Subcutaneous abdominal adipose tissue (tissue), 5 donors: ENCODE data around the gene GTF2I.
"Not testable (repeated sequence)": the region's sequence is repeated elsewhere in the genome, so short reads cannot be mapped to it uniquely, and the experiment has no call there.

ENCODE experiments used
- H3K27ac ChIP-seq: one replicate; pipeline ENCODE4 v1.7.0; 2013; ENCODE audit warnings: low read depth, mild to moderate bottlenecking, inconsistent platforms, low read length, moderate library complexity
- H3K27me3 ChIP-seq, 5 donors: one replicate each; pipeline ENCODE4 v1.7.0; 2013; ENCODE audit warnings: low read length in 5 of 5, inconsistent platforms in 1 of 5; ENCODE audit not compliant: control insufficient read depth in 5 of 5, insufficient read depth in 4 of 5
- H3K36me3 ChIP-seq, 5 donors: one replicate each; pipeline ENCODE4 v1.7.0; 2013; ENCODE audit warnings: low read length in 5 of 5; ENCODE audit not compliant: control insufficient read depth in 5 of 5, insufficient read depth in 5 of 5
- H3K4me1 ChIP-seq, 5 donors: one replicate each; pipeline ENCODE4 v1.7.0; 2013; ENCODE audit warnings: low read length in 5 of 5, mild to moderate bottlenecking in 3 of 5, moderate library complexity in 1 of 5; ENCODE audit not compliant: control insufficient read depth in 5 of 5, insufficient read depth in 5 of 5
- H3K4me3 ChIP-seq, 5 donors: one replicate each; pipeline ENCODE4 v1.7.0; 2013; ENCODE audit warnings: low read length in 5 of 5, low read depth in 1 of 5
- H3K9ac ChIP-seq, 5 donors: one replicate each; pipeline ENCODE4 v1.7.0; 2013; ENCODE audit warnings: low read length in 5 of 5, mild to moderate bottlenecking in 4 of 5, moderate library complexity in 3 of 5
- H3K9me3 ChIP-seq, 5 donors: one replicate each; pipeline ENCODE4 v1.7.0; 2013; ENCODE audit warnings: low read length in 5 of 5; ENCODE audit not compliant: control insufficient read depth in 5 of 5
- donor health status: healthy.
- donor health status: healthy.
- donor health status: healthy.
- donor health status: healthy.
- donor health status: healthy.

GTF2I gene

DNA sequence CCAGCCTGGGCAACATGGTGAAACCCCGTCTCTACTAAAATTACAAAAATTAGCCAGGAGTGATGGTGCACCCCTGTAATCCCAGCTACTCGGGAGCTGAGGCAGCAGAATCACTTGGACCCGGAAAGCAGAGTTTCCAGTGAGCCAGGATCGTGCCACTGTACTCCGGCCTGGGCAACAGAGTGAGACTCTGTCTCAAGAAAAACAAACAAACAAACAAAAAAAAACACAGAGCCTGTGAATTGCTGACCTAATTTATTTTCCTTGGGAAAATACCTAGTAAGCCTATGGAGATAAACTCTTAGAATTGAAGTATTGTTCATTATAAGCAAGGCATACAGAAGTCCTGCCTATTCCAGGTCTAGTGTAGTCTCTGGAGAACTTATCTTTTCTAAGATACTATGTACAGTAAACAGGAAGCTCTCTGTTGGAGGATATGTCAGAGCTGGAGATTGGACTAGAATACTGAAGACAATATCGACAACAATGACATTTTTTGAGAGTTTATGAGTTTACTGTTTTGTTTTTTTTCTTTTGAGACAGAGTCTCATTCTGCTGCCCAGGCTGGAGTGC lies 14.9 kb downstream of the GTF2I start:
- H3K9me3 ChIP-seq = no peaks in the 10 kb centered on the region
- peak overlapping the region; percentile 76 for H3K27ac ChIP-seq
- peak overlapping the region in 1 of 5 donors; percentile 62 for H3K9ac ChIP-seq
- peaks cover 0 to 6% (median 4%) of the 10 kb centered on the region in 5 donors for H3K36me3 ChIP-seq
- H3K4me1 ChIP-seq = peaks cover 0 to 15% (median 13%) of the 10 kb centered on the region in 5 donors
- H3K27me3 ChIP-seq = no peaks in the 10 kb centered on the region
- H3K4me3 ChIP-seq = no peak overlapping the region

DNA sequence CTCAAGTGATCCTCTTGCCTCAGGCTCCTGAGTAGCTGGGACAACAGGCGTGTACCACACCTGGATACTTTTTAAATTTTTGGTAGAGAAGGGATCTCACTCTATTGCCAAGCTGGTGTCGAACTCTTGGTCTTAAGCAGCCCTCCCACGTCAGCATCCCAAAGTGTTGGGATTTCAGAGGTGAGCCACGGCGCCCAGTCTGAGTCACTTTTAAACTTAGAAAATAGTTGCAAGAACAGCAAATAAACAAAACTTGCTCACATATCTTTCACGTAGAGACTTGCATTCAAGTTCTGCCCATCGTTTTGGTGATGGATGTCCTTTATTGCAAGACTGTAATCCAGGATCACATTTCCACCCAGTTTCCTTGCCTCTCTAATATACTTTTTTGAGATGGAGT lies 16.6 kb downstream of the GTF2I start:
- H3K9me3 ChIP-seq = no peaks in the 10 kb centered on the region
- H3K36me3 ChIP-seq = peaks cover 2 to 7% (median 5%) of the 10 kb centered on the region in 5 donors
- H3K4me1 ChIP-seq = peaks cover 0 to 15% (median 13%) of the 10 kb centered on the region in 5 donors
- H3K27ac ChIP-seq = no peak overlapping the region
- no peaks in the 10 kb centered on the region for H3K27me3 ChIP-seq
- H3K9ac ChIP-seq = no peak overlapping the region
- H3K4me3 ChIP-seq = no peak overlapping the region

DNA sequence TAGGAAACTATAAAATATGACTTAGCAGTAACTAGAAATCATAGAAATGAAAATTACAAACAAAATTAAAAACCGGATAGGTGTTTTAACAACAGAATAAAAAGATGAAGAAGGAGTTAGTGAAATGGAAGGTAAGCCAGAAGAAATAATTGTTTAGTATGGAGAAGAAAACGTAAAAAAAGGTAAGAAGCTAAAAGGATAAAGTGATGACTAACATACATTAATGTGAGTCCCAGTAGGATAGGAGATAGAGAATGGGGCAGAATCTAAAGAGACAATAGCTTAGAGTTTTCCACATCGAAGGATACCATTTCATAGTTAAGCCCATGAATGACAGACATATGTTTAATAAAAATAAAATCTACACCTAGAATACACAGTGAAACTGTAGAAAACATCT lies 25.3 kb downstream of the GTF2I start:
- no peak overlapping the region for H3K4me3 ChIP-seq
- H3K9ac ChIP-seq = no peak overlapping the region
- no peak overlapping the region for H3K27ac ChIP-seq
- peaks cover 0 to 3% (median 2%) of the 10 kb centered on the region in 5 donors for H3K36me3 ChIP-seq
- H3K4me1 ChIP-seq = peaks cover 0 to 8% (median 8%) of the 10 kb centered on the region in 5 donors
- no peaks in the 10 kb centered on the region for H3K9me3 ChIP-seq
- no peaks in the 10 kb centered on the region for H3K27me3 ChIP-seq

DNA sequence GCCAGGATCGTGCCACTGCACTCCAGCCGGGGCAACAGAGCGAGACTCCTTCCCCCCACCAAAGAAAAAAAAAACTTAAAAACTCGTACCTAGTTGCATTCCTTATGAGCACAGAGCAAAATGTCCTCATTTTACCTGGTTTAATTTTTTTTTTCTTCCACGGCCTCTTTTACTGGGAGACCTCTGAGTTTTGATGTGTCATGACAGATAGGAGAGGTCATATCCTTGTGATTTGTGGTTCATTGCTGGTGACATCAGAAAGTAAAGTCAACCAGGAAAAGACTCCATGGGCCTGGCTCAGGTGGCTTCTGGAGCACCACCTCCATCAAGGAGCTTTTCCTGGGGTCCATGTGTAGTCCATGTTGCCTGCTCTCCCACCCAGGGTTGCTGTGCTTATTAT lies 26.3 kb downstream of the GTF2I start:
- H3K27me3 ChIP-seq = no peaks in the 10 kb centered on the region
- no peak overlapping the region for H3K9ac ChIP-seq
- H3K36me3 ChIP-seq = peaks cover 0 to 3% (median 0%) of the 10 kb centered on the region in 5 donors
- peaks cover 0 to 8% (median 8%) of the 10 kb centered on the region in 5 donors for H3K4me1 ChIP-seq
- no peaks in the 10 kb centered on the region for H3K9me3 ChIP-seq
- peak overlapping the region; percentile 37 for H3K27ac ChIP-seq
- no peak overlapping the region for H3K4me3 ChIP-seq

DNA sequence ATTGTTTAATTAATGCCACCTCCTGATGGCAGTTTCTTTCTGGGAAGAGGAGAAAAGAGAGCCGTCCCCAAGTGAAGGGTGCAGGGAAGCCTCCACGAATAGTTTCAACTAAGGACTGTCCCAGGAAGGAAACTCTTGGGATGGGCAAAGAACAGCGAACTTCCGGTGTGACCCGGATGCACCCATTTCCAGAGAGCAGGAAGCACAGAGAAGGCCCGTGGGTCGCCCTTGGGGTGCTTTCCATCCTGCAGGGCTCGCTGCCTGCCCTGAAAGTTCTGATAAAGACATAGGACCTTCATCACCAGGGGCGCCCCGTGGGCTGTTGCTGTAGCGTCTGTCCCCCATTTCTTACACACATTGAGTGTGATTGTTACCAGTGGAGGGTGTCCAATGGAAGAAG lies 27.0 kb downstream of the GTF2I start:
- H3K9me3 ChIP-seq = no peaks in the 10 kb centered on the region
- H3K36me3 ChIP-seq = peaks cover 0 to 6% (median 1%) of the 10 kb centered on the region in 5 donors
- H3K4me1 ChIP-seq = peaks cover 0 to 8% (median 8%) of the 10 kb centered on the region in 5 donors
- peak overlapping the region; percentile 37 for H3K27ac ChIP-seq
- H3K4me3 ChIP-seq = no peak overlapping the region
- no peaks in the 10 kb centered on the region for H3K27me3 ChIP-seq
- H3K9ac ChIP-seq = no peak overlapping the region

DNA sequence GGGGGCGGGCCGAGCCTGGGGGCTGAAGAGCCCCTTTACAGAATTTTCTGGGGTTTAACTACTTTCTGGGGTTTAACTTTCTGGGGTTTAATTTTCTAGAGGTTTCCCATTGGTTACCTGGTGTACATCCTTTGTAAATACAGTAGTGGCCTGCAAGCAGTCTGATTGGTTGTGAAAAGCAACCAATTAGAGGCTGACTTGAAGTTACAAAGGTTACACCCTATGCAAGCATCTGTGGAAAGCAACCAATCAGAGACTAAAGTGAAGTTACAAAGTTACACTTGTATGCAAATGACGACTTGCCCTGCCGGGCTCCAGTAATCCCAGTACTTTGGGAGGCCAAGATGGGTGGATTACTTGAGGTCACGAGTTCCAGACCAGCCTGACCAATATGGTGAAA lies 27.4 kb downstream of the GTF2I start:
- Histone ChIP-seq H3K9ac (no peak overlapping the region), H3K36me3 (peaks cover 0 to 10% (median 5%) of the 10 kb centered on the region in 5 donors), H3K4me3 (no peak overlapping the region), H3K4me1 (peaks cover 0 to 8% (median 8%) of the 10 kb centered on the region in 5 donors), H3K27me3 (no peaks in the 10 kb centered on the region), H3K9me3 (no peaks in the 10 kb centered on the region), H3K27ac (peak overlapping the region; percentile 37)

DNA sequence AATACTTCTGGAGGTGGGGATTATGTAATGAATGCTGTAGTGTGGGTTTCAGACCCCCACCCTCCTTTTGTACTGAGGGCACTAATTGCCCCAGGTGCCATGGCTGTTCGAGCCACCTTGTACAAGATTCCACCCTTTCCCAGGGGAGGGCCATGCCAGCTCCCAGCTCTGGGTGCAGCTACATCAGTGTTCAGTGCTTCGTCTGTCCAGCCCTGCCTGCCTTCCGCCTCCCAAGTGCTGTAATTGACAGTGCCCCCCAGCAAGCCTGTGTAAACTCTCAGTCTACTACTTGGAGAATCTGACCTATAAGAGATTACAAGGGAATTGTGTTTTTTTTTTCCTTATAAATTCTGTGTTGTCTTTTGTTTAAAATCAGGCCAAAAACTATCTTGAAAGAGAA lies 33.0 kb downstream of the GTF2I start:
- Histone ChIP-seq H3K36me3 (peaks cover 12 to 64% (median 41%) of the 10 kb centered on the region in 5 donors), H3K4me3 (no peak overlapping the region), H3K27me3 (no peaks in the 10 kb centered on the region), H3K4me1 (no peaks in the 10 kb centered on the region), H3K9ac (no peak overlapping the region), H3K27ac (no peak overlapping the region), H3K9me3 (peaks cover 0 to 2% (median 0%) of the 10 kb centered on the region in 5 donors)

DNA sequence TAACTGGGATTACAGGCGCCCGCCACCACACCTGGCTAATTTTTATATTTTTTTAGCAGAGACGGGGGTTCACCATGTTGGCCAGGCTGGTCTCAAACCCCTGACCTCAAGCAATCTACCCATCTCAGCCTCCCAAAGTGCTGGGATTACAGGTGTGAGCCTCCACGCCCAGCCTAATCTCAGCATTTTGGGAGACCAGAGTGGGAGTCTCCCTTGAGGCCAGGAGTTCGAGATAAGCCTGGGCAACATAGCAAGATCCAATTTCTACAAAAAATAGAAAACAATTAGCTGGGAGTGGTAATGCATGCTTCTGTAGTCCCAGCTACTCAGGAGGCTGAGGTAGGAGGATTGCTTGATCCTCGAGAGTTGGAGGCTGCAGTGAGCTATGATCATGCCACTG lies 46.9 kb downstream of the GTF2I start:
- H3K36me3 ChIP-seq = peaks cover 38 to 89% (median 76%) of the 10 kb centered on the region in 5 donors

DNA sequence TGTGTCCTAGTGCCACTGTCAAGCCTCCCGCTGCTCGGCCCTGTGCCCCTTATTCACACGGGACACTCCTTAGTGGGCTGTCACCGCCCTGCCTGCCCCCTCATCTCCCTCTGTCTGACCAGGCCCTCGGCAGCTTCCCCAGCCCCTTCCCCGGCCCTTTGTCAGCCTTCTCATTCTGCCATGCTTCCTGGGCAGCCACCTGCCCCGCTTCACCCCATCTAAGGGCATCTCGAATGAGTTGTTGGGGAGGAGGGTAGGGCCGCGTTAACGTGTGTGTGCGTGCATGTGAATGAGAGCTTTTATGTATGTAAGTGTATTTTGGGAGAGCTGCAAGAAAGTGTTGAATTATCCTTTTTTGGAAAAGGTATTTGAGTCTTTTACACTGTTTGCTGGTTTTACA lies 49.7 kb downstream of the GTF2I start:
- no peaks in the 10 kb centered on the region for H3K9me3 ChIP-seq
- H3K4me3 ChIP-seq = no peak overlapping the region
- no peak overlapping the region for H3K27ac ChIP-seq
- no peak overlapping the region for H3K9ac ChIP-seq
- no peaks in the 10 kb centered on the region for H3K27me3 ChIP-seq
- peaks cover 38 to 89% (median 72%) of the 10 kb centered on the region in 5 donors for H3K36me3 ChIP-seq
- no peaks in the 10 kb centered on the region for H3K4me1 ChIP-seq

More for the DNA sequence above, 46.9 kb downstream of the GTF2I start:
- not testable (repeated sequence) for H3K9ac ChIP-seq, H3K4me1 ChIP-seq, H3K4me3 ChIP-seq, H3K9me3 ChIP-seq, H3K27me3 ChIP-seq, H3K27ac ChIP-seq

DNA sequence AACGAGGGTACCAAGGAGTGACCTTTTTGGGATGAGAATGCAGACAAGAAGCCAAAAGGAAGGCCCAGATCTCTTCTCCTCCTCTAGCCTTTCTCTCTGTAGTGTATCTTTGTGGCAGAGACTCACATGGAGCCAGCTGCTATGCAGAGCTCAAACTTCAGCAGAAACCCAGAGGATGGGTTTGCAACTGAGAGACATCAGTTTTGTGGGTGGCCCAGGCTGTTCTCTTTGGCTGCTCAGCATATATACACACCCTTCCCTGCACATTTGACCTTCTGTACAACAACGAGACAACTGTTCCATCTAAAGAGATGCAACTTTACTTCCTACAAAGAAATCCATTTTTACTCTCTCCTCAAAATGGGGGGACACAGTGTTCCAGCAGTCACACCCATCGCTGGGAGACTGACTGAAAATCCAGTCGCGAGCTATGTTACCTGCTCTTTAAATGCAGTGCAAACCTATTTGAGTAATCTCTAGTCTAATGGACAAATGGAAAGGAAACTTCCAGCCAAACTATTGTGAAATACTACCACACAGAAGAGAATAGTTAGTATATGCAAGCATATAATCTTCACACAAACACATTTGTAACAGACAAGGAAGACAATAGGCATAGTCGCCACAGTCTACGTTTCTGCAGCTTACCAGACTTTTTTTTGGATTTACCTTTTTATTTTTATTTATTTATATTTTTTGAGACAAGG lies 51.2 kb downstream of the GTF2I start:
- H3K36me3 ChIP-seq = peaks cover 43 to 90% (median 67%) of the 10 kb centered on the region in 5 donors
- no peaks in the 10 kb centered on the region for H3K27me3 ChIP-seq
- H3K4me1 ChIP-seq = no peaks in the 10 kb centered on the region
- H3K4me3 ChIP-seq = no peak overlapping the region
- peaks cover 0 to 7% (median 3%) of the 10 kb centered on the region in 5 donors for H3K9me3 ChIP-seq
- no peak overlapping the region for H3K27ac ChIP-seq
- no peak overlapping the region for H3K9ac ChIP-seq
